Activated CD8-positive, alpha-beta memory T cell treated with anti-CD3 and anti-CD28 coated beads, Interleukin-2, amount 50 U/mL, for 48 hours (primary cell): ENCODE results near the gene AGXT.
A peak's percentile ranks its signal among the peaks of the same experiment; 100 is the strongest.

Experiments used
- DNase-seq: peaks from one replicate; pipeline ENCODE4 v3.0.0-alpha.2; 2020

AGXT gene

GRCh38 chr2:240900141-240900860 lies 31.7 kb downstream of the AGXT start:
- DNase-seq = no peak

- no peak for DNase-seq
Measured at GRCh38 chr2:240901986-240902614, 33.5 kb downstream of the AGXT start.

GRCh38 chr2:240902615-240903041 lies 34.0 kb downstream of the AGXT start:
- no peak for DNase-seq

GRCh38 chr2:240903191-240904060 lies 34.8 kb downstream of the AGXT start:
- no peak for DNase-seq

- DNase-seq = no peak
Measured at GRCh38 chr2:240904216-240905175, 35.9 kb downstream of the AGXT start.

- no peak for DNase-seq
Measured at GRCh38 chr2:240905176-240905781, 36.7 kb downstream of the AGXT start.

- no peak for DNase-seq
Measured at GRCh38 chr2:240906141-240906910, 37.7 kb downstream of the AGXT start, which contains the start of gene CROCC2. TSS of gene CROCC2 (plus strand) at chr2:240906336. CDS start at chr2:240906514, 178 bp downstream.

- DNase-seq = no peak
Measured at GRCh38 chr2:240906911-240907590, 38.4 kb downstream of the AGXT start.

GRCh38 chr2:240909216-240909974 lies 40.8 kb downstream of the AGXT start:
- no peak for DNase-seq

GRCh38 chr2:240911641-240912265 lies 43.1 kb downstream of the AGXT start:
- no peak for DNase-seq

- no peak for DNase-seq
Measured at GRCh38 chr2:240912878-240913809, 44.5 kb downstream of the AGXT start.

GRCh38 chr2:240913810-240914644 lies 45.4 kb downstream of the AGXT start:
- peak; percentile 93 for DNase-seq

- no peak for DNase-seq
Measured at GRCh38 chr2:240914645-240915525, 46.3 kb downstream of the AGXT start.

- no peak for DNase-seq
Measured at GRCh38 chr2:240915526-240916341, 47.1 kb downstream of the AGXT start.

GRCh38 chr2:240916571-240917008 lies 48.0 kb downstream of the AGXT start:
- DNase-seq = no peak
